CMK (cell line): Measurements from ENCODE around the gene THTPA.
"Not testable (repeated sequence)": the region's sequence is repeated elsewhere in the genome, so short reads cannot be mapped to it uniquely, and the experiment has no call there.

Source experiments
- DNase-seq: peaks from one replicate; pipeline ENCODE4 v3.0.0-alpha.2; 2010; ENCODE audit warnings: low read depth

The THTPA gene

GRCh38 chr14:23533652-23534435 lies 22.2 kb upstream of the THTPA start:
- DNase-seq: no peak

- DNase-seq: no peak
Observed at GRCh38 chr14:23535943-23536342, 20.1 kb upstream of the THTPA start.

GRCh38 chr14:23536494-23536893 lies 19.6 kb upstream of the THTPA start:
- DNase-seq: no peak

GRCh38 chr14:23536906-23537305 lies 19.2 kb upstream of the THTPA start:
- DNase-seq: not testable (repeated sequence)

- DNase-seq: no peak
Observed at GRCh38 chr14:23537351-23538049, 18.6 kb upstream of the THTPA start.

GRCh38 chr14:23538050-23538718 lies 17.9 kb upstream of the THTPA start:
- DNase-seq: no peak

GRCh38 chr14:23538785-23539184 lies 17.3 kb upstream of the THTPA start:
- no peak for DNase-seq

- DNase-seq: no peak
Observed at GRCh38 chr14:23539248-23540140, 16.6 kb upstream of the THTPA start.

GRCh38 chr14:23540141-23540469 lies 16.0 kb upstream of the THTPA start:
- DNase-seq: no peak

GRCh38 chr14:23542261-23542660 lies 13.8 kb upstream of the THTPA start:
- no peak for DNase-seq

GRCh38 chr14:23543403-23543802 lies 12.7 kb upstream of the THTPA start:
- no peak for DNase-seq

- no peak for DNase-seq
Observed at GRCh38 chr14:23544511-23545447, 11.3 kb upstream of the THTPA start.

GRCh38 chr14:23545740-23546365 lies 10.2 kb upstream of the THTPA start:
- no peak for DNase-seq

GRCh38 chr14:23546450-23547035 lies 9.5 kb upstream of the THTPA start:
- no peak for DNase-seq

GRCh38 chr14:23547924-23548323 lies 8.1 kb upstream of the THTPA start:
- no peak for DNase-seq

GRCh38 chr14:23548351-23549318 lies 7.4 kb upstream of the THTPA start:
- DNase-seq: no peak

- DNase-seq: no peak
Observed at GRCh38 chr14:23550131-23550811, 5.8 kb upstream of the THTPA start.

- no peak for DNase-seq
Observed at GRCh38 chr14:23550812-23551265, 5.2 kb upstream of the THTPA start.
